WERI-Rb-1 (cell line): ENCODE measurements around the gene TWF1.
"Not testable (repeated sequence)": the region's sequence is repeated elsewhere in the genome, so short reads cannot be mapped to it uniquely, and the experiment has no call there.

Experiments
- DNase-seq: peaks from one replicate; pipeline ENCODE4 v3.0.0-alpha.2; 2020
- H3K27ac ChIP-seq: fragments of 250-450 bp; sonication (Bioruptor Pico); 2 replicates; pipeline ENCODE4 v1.5.1; 2020; ENCODE audit warnings: mild to moderate bottlenecking, moderate library complexity
- H3K27me3 ChIP-seq: fragments of 250-450 bp; sonication (Bioruptor Pico); 2 replicates; pipeline ENCODE4 v1.5.1; 2021; ENCODE audit warnings: mild to moderate bottlenecking, low read depth, moderate library complexity; ENCODE audit not compliant: insufficient read depth, severe bottlenecking
- H3K36me3 ChIP-seq: fragments of 250-450 bp; sonication (Bioruptor Pico); 2 replicates; pipeline ENCODE4 v1.5.1; 2020; ENCODE audit warnings: mild to moderate bottlenecking, moderate library complexity
- H3K4me3 ChIP-seq: 2 replicates; pipeline ENCODE4 v1.5.1; 2011; ENCODE audit warnings: low read depth, mild to moderate bottlenecking, control low read depth, low read length
- H3K9me3 ChIP-seq: fragments of 250-450 bp; sonication (Bioruptor Pico); 2 replicates; pipeline ENCODE4 v1.5.1; 2021; ENCODE audit warnings: mild to moderate bottlenecking, moderate library complexity; ENCODE audit not compliant: severe bottlenecking
- CTCF ChIP-seq: IDR thresholded peaks from 2 replicates; pipeline ENCODE4 v1.5.1; 2011; ENCODE audit warnings: low read depth, mild to moderate bottlenecking, control low read depth, inconsistent platforms, low read length

Gene TWF1

GRCh38 chr12:43758728-43759563, 47.2 kb downstream of the TWF1 start, which contains the start of the genes IRAK4 and PUS7L:
TSS of gene IRAK4 (plus strand) at chr12:43758951. CDS start at chr12:43768112, 9,161 bp downstream.
TSS of gene PUS7L (minus strand) at chr12:43758790. CDS start at chr12:43755245, 3,545 bp downstream.
- peak within 1 kb of the TSS; percentile 71 for H3K4me3 ChIP-seq

GRCh38 chr12:43758247-43758727, 47.8 kb downstream of the TWF1 start:
- peak overlapping the region; percentile 50 for H3K27ac ChIP-seq
- DNase-seq = peak; percentile 30

More at GRCh38 chr12:43758728-43759563, 47.2 kb downstream of the TWF1 start, which contains the start of the genes IRAK4 and PUS7L:
- Histone ChIP-seq H3K9me3 (no peaks in the 10 kb centered on the region), H3K27ac (peak within 1 kb of the TSS; percentile 98), H3K27me3 (no peaks in the 10 kb centered on the region), H3K36me3 (peaks cover 10% of the 10 kb centered on the region)
- TF ChIP-seq CTCF = peak; percentile 56
- peak; percentile 95 for DNase-seq

GRCh38 chr12:43754015-43754414, 52.1 kb downstream of the TWF1 start:
- no peak overlapping the region for H3K4me3 ChIP-seq
- H3K36me3 ChIP-seq = peaks cover 22% of the 10 kb centered on the region
- TF ChIP-seq CTCF = no peak
- no peaks in the 10 kb centered on the region for H3K27me3 ChIP-seq
- DNase-seq = no peak
- no peaks in the 10 kb centered on the region for H3K9me3 ChIP-seq
- H3K27ac ChIP-seq = no peak overlapping the region

More at GRCh38 chr12:43758247-43758727, 47.8 kb downstream of the TWF1 start:
- H3K36me3 ChIP-seq = peaks cover 13% of the 10 kb centered on the region
- no peak for TF ChIP-seq CTCF
- no peaks in the 10 kb centered on the region for H3K9me3 ChIP-seq
- peak overlapping the region; percentile 71 for H3K4me3 ChIP-seq
- no peaks in the 10 kb centered on the region for H3K27me3 ChIP-seq

GRCh38 chr12:43751360-43751759, 54.8 kb downstream of the TWF1 start:
- not testable (repeated sequence) for H3K27ac ChIP-seq, H3K9me3 ChIP-seq, H3K4me3 ChIP-seq, H3K27me3 ChIP-seq, DNase-seq
- peaks cover 22% of the 10 kb centered on the region for H3K36me3 ChIP-seq

GRCh38 chr12:43750814-43751213, 55.3 kb downstream of the TWF1 start:
- H3K36me3 ChIP-seq = peaks cover 22% of the 10 kb centered on the region
- no peak overlapping the region for H3K27ac ChIP-seq
- H3K9me3 ChIP-seq = no peaks in the 10 kb centered on the region
- no peak overlapping the region for H3K4me3 ChIP-seq
- no peaks in the 10 kb centered on the region for H3K27me3 ChIP-seq
- TF ChIP-seq CTCF = no peak
- no peak for DNase-seq

- no peak for DNase-seq
- Histone ChIP-seq H3K9me3 (no peaks in the 10 kb centered on the region), H3K27me3 (no peaks in the 10 kb centered on the region), H3K36me3 (peaks cover 27% of the 10 kb centered on the region), H3K4me3 (no peak overlapping the region), H3K27ac (no peak overlapping the region)
- no peak for TF ChIP-seq CTCF
Measured at GRCh38 chr12:43749016-43749415, 57.1 kb downstream of the TWF1 start.
